Sigmoid colon (tissue), 4 donors: ENCODE data around the gene STAT4.

Source experiments
- CTCF ChIP-seq, 4 experiments: fragments of 450-650 bp in 3 of 4; fragments of 200-600 bp in 1 of 4; IDR thresholded peaks; one replicate each; pipeline ENCODE4 v1.5.1; 2016 to 2019; ENCODE audit warnings: antibody characterized with exemption in 4 of 4, mild to moderate bottlenecking in 3 of 4, moderate library complexity in 2 of 4
- EP300 ChIP-seq, 4 donors: sonication (generic); formaldehyde crosslinking; IDR thresholded peaks; one replicate each; pipeline ENCODE4 v1.6.1; 2017; ENCODE audit warnings: antibody characterized with exemption in 4 of 4
- POLR2A ChIP-seq, 2 donors: fragments of 450-650 bp; IDR thresholded peaks; one replicate each; pipeline ENCODE4 v1.6.1; 2016; ENCODE audit warnings: antibody characterized with exemption in 2 of 2, mild to moderate bottlenecking in 2 of 2, moderate library complexity in 2 of 2
- POLR2AphosphoS5 ChIP-seq, 4 donors: sonication (generic); formaldehyde crosslinking; IDR thresholded peaks; one replicate each; pipeline ENCODE4 v1.6.1; 2017; ENCODE audit warnings: antibody characterized with exemption in 4 of 4

- TF ChIP-seq CTCF (IDR thresholded peaks at IDR 0.05) = no peak
- TF ChIP-seq POLR2AphosphoS5 (IDR thresholded peaks at IDR 0.05) = no peak
- no peak for TF ChIP-seq POLR2A (IDR thresholded peaks at IDR 0.05)
- no peak for TF ChIP-seq EP300 (IDR thresholded peaks at IDR 0.05)
Measured at GRCh38 chr2:191108331-191108730, 42.5 kb downstream of the STAT4 start.
